ENCODE measurements around the gene MYOCD. TPM values are rescaled to one million over a fixed set of nuclear protein-coding genes. Genes with fewer than 3 reads are reported as not detected.

Gene MYOCD
- polyA plus RNA-seq, 2 of the 4 experiments (the other 2 are of a cell fraction): 8.6 to 12.5 TPM

DNA sequence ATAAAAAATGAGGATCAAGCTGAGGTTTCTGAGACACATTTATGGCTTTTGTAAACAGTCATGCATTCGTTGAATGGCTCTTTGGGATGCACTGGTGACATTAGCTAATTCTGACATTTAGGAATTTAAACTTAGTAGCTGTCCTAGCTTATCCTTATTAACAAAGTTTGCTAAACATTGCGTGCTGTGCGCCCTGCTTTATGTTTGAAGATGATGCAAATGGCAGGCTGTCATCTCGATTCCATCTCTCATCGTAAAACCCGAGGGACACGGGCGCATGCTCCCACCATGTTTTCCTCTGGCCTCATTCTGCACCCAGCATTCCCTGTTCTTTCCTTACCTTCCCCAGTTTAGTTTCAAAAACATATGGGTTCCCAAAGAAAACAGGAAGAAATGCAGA is 69.8 kb downstream of the MYOCD start:
- no peak overlapping the region for H3K4me2 ChIP-seq
- no peak for FAIRE-seq
- 81% methylated on average over 8 of the region's 8 CpGs for WGBS (ENCODE audit: missing lambda C conversion rate)
- TF ChIP-seq ESRRA (IDR thresholded peaks at IDR 0.05; ENCODE audit: borderline replicate concordance, low read length): no peak
- no peak overlapping the region for H3K27ac ChIP-seq
- ChIA-PET CTCF (interaction anchor here (0.7 to 0.8 kb wide), 2 partner anchors 24 to 555 kb away, joined by 3 read pairs; no protein-coding TSS in a partner anchor), POLR2A (no interaction called here)
- H3K4me3 ChIP-seq: no peak overlapping the region
- ATAC-seq: no peak
- H3K4me1 ChIP-seq: peaks cover 22% of the 10 kb centered on the region
- no peaks in the 10 kb centered on the region for H3K9me3 ChIP-seq
- DNase-seq (ENCODE audit: low read depth in 1 of 2, low spot score in 1 of 2): no peak

DNA sequence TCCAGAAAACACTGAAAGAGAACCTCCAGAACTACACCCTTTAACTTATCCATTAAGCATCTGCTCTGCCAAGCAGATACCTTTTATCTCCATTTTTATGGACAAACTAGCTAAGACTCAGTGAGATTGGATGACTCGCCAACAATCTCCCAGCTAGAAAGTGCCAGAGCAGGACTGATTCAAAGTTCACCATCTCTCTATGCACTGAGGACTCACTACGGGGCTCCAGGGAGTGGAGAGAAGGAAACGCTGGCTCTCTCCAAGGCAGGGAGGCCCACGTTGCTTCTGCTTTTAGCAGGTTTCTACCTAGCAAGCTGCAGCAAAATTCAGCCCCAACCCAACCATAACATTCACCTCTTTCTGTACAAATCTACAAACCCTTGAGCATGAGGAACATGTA is 70.8 kb downstream of the MYOCD start:
- DNase-seq (ENCODE audit: low read depth in 1 of 2, low spot score in 1 of 2) (no peak), ATAC-seq (no peak; a peak in 1 of 6 replicates), FAIRE-seq (no peak)
- POLR2A ChIA-PET: no interaction called here
- Histone ChIP-seq H3K4me2 (no peak overlapping the region), H3K27ac (no peak overlapping the region), H3K4me3 (no peak overlapping the region), H3K4me1 (peaks cover 12% of the 10 kb centered on the region), H3K9me3 (no peaks in the 10 kb centered on the region)
- 72% methylated on average over 4 of the region's 4 CpGs for WGBS (ENCODE audit: missing lambda C conversion rate)
- no peak for TF ChIP-seq HEYL (CRISPR knock-in tag; IDR thresholded peaks at IDR 0.05)
- no peak for TF ChIP-seq MAZ (IDR thresholded peaks at IDR 0.05; ENCODE audit: borderline replicate concordance, low read depth, low read length)
- no peak for TF ChIP-seq MAFK (IDR thresholded peaks at IDR 0.05; ENCODE audit: partially characterized antibody)
- TF ChIP-seq NFE2L2 (conservative IDR thresholded peaks at IDR 0.05; ENCODE audit: low read length): no peak
- no peak for TF ChIP-seq TP53 (CRISPR knock-in tag; IDR thresholded peaks at IDR 0.05)
- no peak for TF ChIP-seq SMC3 (IDR thresholded peaks at IDR 0.05)
- CTCF ChIA-PET: interaction anchor here (2.0 kb wide), 1 partner anchor 69 kb away, joined by 6 read pairs; no protein-coding TSS in a partner anchor

DNA sequence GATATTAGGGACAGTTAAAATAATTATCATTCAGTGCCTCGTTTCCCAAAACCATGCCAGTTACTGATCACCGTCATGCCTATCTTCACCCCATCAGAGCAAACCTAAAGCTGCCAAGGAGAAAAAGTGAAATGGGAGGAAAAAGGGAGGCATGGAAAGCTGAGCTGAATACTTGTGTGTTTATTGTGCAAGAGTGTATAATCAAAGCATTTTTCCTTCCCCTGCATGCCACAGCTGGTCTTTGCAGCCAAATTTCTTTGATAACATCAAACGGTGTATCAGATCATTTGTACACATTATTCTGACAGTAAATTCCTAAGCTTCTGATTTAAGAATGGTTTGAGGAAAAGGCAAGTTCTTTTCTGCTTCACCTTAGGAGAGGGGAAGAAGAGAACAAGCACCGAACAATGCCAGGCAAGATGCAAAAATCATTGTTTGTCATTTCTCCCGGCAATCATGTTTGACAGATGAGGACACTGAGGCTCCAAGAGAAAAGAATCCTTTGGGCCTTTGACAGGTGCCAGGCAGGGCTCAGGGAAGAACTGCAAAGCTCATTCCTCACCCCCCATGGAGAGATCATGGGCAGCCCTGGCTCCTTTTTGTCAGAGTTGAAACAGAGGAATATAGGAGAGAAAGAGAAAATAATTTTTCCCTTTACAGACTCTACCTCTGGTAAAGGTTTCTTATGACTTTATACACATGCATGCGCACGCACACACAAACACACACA is 72.2 kb downstream of the MYOCD start:
- peak; percentile 18 to 42; a peak in 3 of 4 replicates for TF ChIP-seq CEBPB (IDR thresholded peaks at IDR 0.05)
- TF ChIP-seq, protein P1, sequence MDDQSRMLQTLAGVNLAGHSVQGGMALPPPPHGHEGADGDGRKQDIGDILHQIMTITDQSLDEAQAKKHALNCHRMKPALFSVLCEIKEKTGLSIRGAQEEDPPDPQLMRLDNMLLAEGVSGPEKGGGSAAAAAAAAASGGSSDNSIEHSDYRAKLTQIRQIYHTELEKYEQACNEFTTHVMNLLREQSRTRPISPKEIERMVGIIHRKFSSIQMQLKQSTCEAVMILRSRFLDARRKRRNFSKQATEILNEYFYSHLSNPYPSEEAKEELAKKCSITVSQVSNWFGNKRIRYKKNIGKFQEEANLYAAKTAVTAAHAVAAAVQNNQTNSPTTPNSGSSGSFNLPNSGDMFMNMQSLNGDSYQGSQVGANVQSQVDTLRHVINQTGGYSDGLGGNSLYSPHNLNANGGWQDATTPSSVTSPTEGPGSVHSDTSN (IDR thresholded peaks at IDR 0.05): no peak
- H3K27ac ChIP-seq: no peak overlapping the region
- ATAC-seq: no peak
- CTCF ChIA-PET: interaction anchor here (0.6 to 2.0 kb wide), 5 partner anchors 10 to 192 kb away, joined by 3 to 6 read pairs (median 4); no protein-coding TSS in a partner anchor
- H3K4me1 ChIP-seq: peaks cover 14% of the 10 kb centered on the region
- H3K9me3 ChIP-seq: no peaks in the 10 kb centered on the region
- no peak for FAIRE-seq
- 61% methylated on average over 7 of the region's 7 CpGs for WGBS (ENCODE audit: missing lambda C conversion rate)
- no peak for DNase-seq (ENCODE audit: low read depth in 1 of 2, low spot score in 1 of 2)
- no peak overlapping the region for H3K4me3 ChIP-seq
- POLR2A ChIA-PET: no interaction called here
- H3K4me2 ChIP-seq: no peak overlapping the region

DNA sequence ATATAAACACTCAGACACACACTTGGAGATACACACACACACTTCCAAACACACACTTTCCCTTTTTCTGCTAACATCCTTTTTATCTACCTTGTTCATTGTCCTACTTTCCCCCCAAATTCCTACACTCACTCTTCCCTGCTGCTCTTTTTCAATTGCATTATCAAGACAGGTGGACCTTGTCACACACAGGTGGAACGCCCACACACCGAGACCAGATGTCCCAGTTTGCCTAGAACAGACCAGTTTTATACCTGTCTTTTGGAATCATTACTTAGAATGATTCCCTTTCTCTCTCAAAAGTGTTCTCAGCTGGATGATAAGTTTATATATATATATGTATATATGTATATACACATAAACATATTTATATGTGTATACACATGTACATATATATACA is 72.9 kb downstream of the MYOCD start:
- H3K9me3 ChIP-seq: no peaks in the 10 kb centered on the region
- FAIRE-seq: no peak
- H3K4me1 ChIP-seq: peaks cover 14% of the 10 kb centered on the region
- DNase-seq (ENCODE audit: low read depth in 1 of 2, low spot score in 1 of 2): no peak
- 63% methylated on average over 2 of the region's 2 CpGs for WGBS (ENCODE audit: missing lambda C conversion rate)
- ChIA-PET POLR2A (no interaction called here), CTCF (interaction anchor here (1.5 to 2.0 kb wide), 2 partner anchors 10 to 71 kb away, joined by 4 to 7 read pairs; no protein-coding TSS in a partner anchor)
- no peak for TF ChIP-seq FOXS1 (CRISPR knock-in tag; IDR thresholded peaks at IDR 0.05)
- TF ChIP-seq MYC (IDR thresholded peaks at IDR 0.05; ENCODE audit: borderline replicate concordance, low read length): no peak
- TF ChIP-seq HDAC2 (IDR thresholded peaks at IDR 0.05): no peak
- TF ChIP-seq NR3C1 (IDR thresholded peaks at IDR 0.05): no peak
- TF ChIP-seq, protein P2, sequence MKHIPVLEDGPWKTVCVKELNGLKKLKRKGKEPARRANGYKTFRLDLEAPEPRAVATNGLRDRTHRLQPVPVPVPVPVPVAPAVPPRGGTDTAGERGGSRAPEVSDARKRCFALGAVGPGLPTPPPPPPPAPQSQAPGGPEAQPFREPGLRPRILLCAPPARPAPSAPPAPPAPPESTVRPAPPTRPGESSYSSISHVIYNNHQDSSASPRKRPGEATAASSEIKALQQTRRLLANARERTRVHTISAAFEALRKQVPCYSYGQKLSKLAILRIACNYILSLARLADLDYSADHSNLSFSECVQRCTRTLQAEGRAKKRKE (CRISPR knock-in tag; IDR thresholded peaks at IDR 0.05; ENCODE audit: low read depth): no peak
- TF ChIP-seq, protein P3, sequence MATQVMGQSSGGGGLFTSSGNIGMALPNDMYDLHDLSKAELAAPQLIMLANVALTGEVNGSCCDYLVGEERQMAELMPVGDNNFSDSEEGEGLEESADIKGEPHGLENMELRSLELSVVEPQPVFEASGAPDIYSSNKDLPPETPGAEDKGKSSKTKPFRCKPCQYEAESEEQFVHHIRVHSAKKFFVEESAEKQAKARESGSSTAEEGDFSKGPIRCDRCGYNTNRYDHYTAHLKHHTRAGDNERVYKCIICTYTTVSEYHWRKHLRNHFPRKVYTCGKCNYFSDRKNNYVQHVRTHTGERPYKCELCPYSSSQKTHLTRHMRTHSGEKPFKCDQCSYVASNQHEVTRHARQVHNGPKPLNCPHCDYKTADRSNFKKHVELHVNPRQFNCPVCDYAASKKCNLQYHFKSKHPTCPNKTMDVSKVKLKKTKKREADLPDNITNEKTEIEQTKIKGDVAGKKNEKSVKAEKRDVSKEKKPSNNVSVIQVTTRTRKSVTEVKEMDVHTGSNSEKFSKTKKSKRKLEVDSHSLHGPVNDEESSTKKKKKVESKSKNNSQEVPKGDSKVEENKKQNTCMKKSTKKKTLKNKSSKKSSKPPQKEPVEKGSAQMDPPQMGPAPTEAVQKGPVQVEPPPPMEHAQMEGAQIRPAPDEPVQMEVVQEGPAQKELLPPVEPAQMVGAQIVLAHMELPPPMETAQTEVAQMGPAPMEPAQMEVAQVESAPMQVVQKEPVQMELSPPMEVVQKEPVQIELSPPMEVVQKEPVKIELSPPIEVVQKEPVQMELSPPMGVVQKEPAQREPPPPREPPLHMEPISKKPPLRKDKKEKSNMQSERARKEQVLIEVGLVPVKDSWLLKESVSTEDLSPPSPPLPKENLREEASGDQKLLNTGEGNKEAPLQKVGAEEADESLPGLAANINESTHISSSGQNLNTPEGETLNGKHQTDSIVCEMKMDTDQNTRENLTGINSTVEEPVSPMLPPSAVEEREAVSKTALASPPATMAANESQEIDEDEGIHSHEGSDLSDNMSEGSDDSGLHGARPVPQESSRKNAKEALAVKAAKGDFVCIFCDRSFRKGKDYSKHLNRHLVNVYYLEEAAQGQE (IDR thresholded peaks at IDR 0.05): no peak
- TF ChIP-seq POLR2AphosphoS2 (conservative IDR thresholded peaks at IDR 0.05; ENCODE audit: low read length): no peak
- no peak for TF ChIP-seq SREBF2 (IDR thresholded peaks at IDR 0.05)
- H3K4me3 ChIP-seq: no peak overlapping the region
- no peak for ATAC-seq
- no peak overlapping the region for H3K4me2 ChIP-seq
- no peak overlapping the region for H3K27ac ChIP-seq

All from A549 (cell line).